ENCODE data around the gene MEF2C.

The MEF2C gene

DNA sequence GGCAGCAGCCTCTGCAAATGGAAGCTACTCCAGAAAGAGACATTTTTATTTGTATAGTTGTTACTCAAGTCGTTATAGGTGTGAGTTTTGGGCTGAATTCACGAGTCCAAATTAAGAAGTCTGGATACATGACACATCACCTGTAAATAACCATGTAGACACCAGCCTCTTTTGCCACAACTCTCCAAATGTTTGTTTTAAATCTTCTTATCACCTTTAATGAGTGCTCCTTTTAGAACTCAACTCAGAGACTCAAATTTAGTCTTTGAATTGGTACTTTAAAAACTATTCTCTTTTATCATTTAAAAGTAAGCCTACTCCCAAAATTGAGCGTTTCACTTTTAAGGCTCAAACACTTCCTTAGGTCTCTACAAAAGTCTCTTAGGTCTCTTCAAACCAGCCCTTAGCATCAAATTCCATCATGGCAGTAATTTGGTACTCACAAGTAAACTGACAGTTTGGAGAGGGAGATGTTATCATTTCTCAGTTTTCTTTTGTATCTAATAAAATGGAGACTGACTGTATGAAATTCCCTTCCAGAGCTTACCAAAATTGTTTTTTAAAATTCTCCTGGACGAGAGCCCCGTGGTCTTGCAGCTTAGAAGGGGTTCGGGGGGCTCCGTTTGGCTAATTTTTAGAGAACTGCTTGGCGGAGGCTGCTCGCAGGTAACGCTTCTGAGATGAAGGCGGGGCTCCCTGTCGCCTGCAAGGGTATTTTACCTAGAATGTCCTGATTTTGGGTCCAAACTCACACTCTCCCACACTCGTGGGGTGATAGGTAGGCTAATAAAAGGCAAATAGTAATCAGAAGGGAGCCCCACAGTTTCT, 194.6 kb downstream of the MEF2C start:
- DNase-seq (ENCODE audit: low spot score), result no peak

DNA sequence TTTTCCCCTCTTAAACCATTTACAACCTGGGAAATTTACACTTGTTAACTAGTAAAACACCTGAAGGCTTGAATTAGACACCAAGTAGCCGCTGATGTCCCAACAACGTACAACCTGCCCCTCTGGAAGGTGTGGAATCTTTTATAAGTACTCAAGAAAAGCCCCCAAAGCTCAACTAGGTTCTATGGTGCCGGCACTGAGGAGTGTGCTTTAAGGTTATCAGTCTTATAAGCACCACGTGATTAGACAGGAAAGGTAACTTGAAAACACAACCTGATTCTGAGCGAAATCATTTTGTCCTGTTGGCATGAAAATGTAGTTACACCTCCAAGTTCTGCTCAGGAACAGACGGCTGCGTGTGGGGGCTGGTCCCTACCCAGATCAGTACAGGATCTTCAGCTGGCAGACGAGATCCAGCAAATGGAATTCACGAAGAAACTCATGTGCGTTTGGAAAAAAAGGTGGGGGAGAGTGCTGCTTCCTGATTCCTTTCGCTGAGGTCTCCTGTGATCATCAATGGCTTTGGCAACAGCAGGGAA, 195.5 kb downstream of the MEF2C start:
- peak; percentile 47 for DNase-seq (ENCODE audit: low spot score)

DNA sequence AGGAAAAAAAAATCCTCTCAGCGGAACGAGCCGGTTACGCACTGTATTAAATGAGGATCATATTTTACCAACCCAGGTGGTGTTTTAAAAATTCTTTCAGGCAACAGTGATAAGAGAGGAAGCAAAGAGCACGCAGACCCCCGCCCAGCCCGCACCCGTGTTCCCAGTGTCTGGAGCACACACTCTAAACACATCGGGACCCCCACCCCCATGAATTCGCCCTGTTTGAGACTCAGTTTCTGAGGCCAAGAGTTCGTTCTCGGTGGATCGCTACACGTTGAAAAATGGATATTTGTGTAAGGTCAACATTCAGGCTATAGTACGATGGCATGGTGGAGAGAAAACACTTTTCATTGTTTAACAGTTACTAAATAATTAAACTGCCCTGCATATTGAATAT, 196.3 kb downstream of the MEF2C start:
- no peak for DNase-seq (ENCODE audit: low spot score)

DNA sequence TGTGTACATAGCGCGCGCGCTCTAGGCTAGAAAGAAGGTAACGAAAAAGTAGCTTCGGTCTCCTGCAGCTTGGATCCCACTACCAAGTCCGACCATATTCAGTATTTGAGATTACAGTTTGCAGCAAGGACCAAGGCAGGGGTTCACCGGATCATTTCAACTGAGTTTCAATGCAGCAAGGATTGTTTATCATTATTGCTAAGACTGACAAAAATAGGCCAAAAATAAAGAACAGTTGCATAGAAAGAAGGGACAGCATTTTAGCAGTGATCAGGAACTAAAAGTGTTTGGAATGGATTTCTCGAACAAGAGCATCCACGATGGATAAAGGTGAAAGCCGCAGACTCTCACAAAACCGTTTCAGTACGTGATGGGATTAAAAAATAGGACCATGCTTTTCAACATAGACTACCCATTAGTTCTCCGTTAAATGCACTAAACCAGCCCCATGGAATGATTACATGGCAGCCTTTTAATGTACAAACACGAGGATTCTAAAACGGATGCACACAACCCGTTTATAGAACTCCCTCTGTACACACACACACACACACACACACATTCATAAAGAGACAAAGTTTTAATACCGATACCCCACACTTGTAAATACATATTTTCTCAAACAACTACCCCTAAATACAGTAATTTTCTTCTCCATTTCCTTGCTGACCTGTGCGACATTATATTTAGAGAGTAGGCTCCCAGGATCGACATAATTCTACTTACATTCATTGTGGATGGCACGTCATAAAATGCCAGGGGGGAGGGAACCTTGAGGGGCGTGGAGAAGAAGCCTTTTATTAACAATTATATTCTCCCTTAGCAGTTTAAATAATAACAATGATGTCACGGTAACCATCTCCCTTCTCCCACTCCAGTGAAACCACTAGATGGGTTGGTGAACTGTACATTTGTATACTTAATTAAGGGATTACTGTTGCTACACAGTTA, 197.1 kb downstream of the MEF2C start:
- peak; percentile 56 for DNase-seq (ENCODE audit: low spot score)

DNA sequence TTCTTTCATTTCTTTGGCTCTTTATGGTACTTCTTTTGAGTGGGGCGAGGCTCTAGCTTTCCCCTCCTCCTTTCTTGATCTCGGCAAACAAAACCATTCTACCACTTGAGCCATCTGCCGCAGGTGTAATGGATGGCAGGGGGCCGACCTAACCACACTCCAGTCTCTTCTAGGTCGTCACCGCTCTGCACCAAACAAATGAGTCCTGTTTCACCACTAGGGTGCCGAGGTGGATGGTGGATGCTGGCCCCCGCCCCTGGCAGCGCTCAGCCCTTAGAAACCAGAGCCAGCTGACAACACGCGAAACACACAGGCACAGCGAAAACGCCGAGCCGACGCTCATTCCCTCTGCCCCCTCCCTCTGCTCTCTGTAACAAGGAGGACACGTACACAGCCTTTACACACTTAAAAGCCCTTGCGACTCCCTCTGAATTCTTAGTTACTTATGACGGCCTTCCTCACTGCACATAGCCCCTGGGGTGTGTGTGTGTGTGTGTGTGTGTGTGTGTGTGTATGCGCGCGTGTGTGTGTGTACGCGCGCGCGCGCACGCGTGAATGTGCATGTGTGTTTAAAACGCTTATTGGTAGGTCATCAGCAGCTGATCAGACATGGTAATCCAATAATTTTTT, 199.4 kb downstream of the MEF2C start:
- DNase-seq (ENCODE audit: low spot score), result peak; percentile 83

DNA sequence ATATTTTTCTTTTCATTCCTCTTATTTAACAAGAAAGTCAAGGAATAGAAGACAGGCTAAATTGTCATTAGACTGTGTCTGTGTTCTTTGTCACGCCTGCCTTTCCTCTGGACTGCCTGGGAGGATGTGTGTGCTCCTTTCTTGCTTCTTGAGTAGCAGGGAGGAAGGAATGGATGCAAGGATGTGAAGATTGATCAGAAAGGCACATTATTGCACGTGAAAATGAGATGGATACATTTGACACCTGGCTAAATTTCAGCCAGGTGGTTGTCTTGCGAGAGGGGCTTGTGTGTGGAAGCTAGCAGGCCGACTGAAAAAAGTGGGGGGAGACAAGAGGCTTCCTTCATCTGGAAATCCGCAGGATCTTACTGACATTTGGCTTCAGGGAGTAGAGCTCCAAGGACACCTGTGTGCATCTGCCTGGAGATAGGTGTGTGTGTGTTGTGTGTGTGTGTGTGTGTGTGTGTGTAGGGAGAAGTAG, 200.1 kb downstream of the MEF2C start:
- peak; percentile 18 for DNase-seq (ENCODE audit: low spot score)

DNA sequence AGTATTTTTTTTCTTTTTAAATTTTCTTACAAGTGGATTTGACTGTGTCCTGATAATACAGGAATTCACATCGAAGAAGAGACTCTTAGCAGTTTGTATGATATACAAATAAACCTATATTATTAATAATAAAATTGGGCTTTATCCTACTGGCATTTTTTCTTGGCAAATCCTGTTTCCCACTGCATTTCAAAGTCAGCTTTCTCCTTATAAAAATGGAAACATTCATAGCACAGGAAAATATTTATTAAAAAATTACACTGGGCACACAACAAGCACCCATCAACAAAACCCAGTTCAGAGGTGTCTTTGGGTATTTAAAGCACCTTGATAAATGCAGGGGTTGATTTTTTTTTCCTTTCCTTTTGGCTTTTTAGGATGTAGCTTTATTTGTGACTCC, 200.9 kb downstream of the MEF2C start:
- DNase-seq (ENCODE audit: low spot score), result no peak

DNA sequence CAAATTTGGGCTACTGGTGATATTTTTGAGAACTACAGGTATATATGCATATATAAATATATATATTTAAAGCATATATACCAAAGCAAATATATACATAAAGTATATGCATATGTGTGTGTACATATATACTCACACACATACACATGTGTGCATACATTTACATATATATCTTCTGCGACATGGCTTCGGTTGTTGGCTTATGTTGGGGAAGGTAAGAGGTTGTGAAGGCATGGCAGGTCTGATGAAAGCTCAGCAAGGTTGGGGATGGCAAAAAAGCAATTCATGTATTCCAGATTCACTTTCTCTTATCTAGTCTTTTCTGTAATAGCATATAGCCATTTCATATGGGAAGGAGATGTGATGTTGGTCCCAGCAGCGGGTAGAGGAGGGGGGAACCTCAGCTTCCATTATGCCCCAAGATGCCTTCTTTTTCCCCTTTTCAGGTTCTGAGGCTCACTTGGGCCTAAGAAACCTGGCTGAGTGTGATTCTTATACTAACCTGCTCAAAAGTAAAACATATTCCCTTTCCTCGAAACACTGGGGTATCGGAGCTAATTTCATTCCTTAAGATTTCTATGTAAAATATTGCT, 201.7 kb downstream of the MEF2C start:
- peak; percentile 26 for DNase-seq (ENCODE audit: low spot score)

DNA sequence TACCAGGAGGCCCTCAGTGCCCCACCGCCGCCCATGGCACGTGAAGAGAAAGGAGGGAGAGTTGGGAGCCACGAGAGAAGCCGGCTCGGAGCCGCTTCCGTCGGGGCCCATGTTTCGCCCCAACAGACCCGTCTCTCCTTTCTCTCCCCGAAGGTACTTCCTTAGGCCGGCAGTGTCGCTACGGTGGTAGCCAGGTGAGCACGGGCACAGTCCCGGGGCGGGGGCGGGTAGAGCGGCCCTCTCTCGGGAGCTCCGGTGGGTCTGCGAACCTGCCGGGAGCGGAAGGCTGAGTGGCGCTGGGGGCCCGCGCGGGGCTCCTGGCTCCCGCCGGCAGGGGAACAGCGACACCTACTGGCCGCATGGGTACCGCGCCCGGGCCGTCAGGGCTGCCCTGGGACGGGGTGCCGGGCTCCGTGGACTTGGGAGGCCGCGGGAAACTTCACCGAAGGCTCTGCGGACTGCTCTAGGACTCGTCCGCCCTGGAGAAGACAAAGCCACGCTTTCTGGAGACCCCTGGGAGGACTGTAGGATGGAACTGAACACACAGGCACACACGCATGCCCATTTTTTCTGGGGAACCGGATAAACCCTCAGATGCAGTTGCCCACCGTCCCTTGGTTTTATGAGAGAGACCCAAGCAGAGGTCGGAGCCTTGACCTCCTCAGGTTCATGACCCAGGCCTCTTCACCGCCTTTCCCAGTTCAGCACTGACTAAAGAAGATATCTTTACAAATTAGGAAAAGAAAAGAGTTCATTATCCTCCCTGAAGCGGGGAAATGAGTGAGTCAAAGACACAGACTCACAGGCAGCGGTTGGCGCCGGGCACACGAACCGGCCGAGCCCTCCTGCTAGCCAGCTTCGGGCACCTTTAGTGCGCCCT, 202.5 kb downstream of the MEF2C start:
- DNase-seq (ENCODE audit: low spot score), result peak; percentile 85

DNA sequence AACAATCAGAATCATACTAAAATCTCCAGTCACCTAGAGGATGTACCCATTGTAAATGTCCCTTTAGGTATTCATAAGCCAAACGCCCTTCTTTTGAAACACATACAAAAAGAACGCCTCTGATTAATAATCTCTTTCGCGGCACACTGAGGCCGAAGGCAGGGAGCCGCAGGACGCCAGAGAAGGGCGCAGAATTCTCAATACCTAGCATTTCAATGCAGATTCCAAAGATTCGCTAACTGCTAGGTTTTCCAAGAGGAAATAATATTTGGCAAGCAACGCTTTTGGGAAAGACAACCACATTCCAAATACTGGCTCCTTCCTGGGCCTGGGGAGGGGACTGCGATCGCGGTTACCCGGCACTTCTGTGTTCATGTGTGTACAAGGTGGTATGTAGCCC, 203.3 kb downstream of the MEF2C start:
- DNase-seq (ENCODE audit: low spot score), result peak; percentile 42

DNA sequence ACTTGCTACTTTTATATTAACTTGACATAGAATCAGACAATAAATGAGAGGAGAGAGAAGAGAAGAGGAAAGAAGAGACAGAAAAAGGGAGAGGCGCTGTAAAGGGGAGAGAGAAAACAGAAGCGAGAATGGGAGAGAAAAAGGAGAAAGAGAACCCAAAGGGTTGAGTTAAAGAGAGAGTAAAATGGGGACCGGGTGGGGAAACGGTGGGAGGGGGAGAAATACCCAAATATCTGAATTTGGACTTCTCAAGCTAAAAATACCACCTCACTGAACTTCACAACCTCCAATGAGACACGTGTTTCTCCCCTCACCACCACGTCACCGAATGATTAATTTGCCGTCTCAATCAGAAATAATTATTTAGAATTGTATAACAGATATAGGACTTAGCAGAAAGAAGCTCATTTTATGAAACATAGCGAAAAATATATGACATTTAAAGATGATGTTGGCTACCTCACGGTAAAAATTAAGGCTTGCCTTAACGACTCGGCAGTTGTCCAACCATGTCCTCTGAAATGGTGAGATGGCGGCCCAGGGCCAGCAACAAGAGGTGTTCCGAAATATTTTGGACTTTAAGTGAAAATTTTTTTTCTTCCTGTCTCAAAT, 204.1 kb downstream of the MEF2C start:
- DNase-seq (ENCODE audit: low spot score), result peak; percentile 26

DNA sequence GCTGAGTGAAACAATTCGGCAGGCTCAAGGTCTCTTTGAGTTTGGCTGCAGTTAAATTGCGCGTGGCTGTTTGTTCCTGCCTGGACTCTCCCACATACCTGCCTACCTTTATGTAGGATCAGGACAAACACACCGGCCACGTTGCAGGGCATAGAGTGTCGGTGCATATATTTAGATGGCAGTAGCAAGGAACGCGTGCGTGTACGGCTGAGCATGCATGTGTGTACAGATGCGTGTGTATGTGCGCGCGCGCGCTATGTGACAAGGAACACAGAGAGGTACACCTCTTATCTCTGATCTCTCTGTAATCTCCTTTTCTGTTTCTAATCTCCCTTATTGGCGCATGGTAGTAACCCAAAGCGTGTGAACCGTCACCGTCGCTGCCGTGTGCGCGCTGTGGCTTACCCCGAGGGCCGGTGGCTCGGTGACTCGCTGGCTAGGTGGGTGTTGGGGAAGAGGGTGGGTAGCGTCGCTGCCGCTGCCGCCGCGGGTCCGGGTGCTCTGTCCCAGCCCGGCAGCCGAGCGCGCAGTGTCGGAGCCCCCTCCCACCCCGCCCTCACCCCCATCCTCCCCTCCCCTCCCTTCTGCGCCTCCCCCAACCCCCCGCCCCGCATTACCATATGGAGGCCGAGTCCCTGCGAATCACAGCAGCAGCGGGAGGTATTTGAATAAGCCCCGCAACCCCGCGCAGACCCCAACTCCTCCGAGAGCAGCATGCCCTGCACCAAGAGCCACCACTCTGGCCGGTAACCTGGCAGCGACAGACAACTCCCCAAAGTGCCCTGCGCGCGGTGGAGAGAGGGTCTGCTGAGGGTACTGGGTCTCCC, 204.8 kb downstream of the MEF2C start:
- DNase-seq (ENCODE audit: low spot score), result peak; percentile 52

DNA sequence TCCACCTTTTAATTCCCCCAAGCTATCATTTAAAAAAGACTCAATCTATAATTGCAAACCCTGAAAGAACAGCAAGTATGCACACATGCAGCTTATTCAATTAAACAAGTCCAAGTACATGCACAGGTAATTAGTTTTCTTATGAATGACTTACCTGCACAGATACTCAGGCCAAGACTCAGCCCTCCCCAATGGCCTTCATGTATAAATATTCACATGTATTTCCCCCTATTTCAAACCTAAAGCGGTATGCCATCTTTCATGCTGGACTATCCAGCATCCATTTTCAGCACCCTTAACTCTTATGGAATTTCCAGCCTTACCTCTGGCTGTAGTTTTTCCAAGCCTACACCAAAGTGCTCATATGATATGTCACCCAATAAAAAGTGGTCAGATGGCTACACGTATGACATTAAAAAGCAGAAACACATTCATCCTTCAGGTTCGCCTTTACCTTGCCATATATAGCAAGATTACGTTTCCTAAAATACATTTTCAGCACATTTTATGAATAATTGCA, 205.5 kb downstream of the MEF2C start:
- DNase-seq (ENCODE audit: low spot score), result peak; percentile 22

DNA sequence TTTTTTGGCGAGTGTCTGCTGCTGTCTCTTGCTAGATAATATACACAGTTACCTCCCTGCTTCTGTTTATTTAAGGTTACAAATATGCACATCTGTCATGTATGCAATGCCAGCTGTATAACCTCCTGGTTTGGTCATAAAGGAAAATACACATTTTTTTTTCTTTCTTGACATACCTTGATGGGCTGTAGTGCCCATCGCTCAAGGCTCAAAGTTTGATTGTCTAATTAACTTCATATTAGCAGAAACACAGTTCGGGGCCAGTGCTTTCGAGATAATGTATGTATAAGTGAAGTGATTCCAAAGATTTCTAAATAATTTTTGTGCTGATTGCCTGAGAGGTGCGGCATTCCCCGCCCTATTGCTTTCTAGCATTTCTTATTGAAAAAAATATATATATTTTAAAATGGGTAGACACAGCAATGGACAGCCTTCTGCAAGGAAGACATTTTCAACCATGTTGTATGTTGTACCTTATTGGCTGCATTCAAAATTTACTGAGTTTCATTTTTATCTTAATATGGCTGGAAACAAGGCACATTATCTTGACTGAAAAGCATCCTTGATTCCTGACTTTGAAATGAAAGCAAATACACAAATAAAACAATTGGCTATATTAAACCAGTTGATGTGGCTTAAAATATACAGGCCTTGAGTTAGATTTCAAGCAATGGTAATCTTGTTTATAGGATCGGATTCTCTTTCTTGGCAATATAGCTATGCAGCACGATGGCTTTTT, 206.2 kb downstream of the MEF2C start:
- DNase-seq (ENCODE audit: low spot score), result peak; percentile 31

DNA sequence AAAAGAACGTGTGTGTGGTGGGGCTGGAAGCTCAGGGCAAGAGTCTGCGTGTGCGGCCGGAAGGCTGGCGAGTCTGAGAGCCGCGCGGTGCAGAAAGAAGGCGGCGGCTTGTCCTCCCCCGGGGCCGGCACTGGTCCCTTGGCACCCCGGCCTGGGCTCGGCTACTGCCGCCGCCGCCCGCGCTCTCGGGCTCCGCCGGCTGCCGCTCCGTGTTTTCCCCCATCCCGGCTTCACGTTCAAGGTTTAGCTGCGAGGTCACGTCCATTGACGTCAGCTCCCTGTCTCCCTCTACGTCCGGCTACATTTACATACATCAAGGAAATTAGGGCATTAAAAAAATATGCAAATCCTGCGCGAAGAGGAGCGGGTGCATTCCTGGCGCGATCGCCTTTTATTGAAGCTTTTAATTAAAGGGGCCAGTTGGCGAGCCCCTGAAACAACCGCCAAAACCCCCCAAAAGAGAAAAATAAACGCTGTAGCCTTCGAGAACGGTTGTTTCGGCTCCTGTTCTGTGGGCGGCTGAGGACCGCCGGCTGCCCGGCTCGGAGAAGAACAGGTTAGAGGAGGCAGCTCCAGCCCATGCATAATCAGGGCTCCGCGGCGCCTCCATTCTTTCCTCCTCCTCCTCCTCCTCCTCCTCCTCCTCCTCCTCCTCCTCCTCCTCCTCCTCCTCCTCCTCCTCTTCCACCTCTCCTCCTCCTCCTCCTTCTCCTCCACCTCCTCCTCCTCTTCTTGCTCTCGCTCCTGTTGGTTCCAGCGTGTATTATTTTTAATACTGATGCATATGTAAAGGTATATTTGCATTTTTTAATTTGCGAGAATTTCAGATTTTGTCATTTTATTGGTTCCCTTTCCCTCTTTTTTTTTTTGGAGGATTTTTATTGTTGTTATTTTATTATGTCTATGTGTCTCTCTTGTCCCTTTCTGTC, 207.0 kb downstream of the MEF2C start:
- DNase-seq (ENCODE audit: low spot score), result peak; percentile 91

DNA sequence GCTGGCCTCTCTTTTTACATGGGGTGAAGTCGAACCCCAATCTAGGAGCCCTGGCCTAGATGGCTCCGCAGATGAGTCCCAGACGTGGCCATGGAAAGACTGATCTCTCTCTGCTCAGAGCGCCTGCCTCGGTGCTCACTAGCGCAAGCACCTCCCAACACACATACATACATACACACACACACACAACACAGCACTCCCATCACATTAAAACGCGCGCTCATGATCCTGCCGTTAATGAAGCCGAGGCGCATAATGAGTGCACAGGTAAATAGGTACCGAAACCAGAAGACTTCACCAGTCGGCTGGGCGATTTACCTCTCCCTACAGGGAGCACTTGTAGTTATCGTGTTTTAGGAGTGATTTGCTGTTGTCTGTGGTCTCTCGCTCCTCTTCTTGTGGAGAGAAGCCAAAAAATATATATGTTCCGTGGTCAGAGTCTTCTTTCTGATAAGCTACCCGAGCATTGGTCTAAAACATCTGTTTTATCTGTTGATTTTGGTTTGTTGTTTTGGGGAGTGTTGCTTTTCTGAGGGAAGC, 207.7 kb downstream of the MEF2C start:
- peak; percentile 75 for DNase-seq (ENCODE audit: low spot score)
